Uterus (tissue), 4 donors: Measurements from ENCODE around the gene HSPA14. TPM values are rescaled to one million over a fixed set of nuclear protein-coding genes. Genes with fewer than 3 reads are reported as not detected.

Source experiments
- DNase-seq, 2 donors: peaks; one replicate each; pipeline ENCODE4 v3.0.0-alpha.2; 2019 to 2020
- H3K27ac ChIP-seq, 2 donors: fragments of 200-600 bp; sonication (generic); 1 replicate in 1 of 2; 2 replicates in 1 of 2; pipeline ENCODE4 v1.5.1; 2016 to 2018
- H3K27me3 ChIP-seq, 2 donors: fragments of 200-600 bp; sonication (generic); one replicate each; pipeline ENCODE4 v1.5.1; 2018 to 2019; ENCODE audit warnings: control low read depth in 1 of 2
- H3K36me3 ChIP-seq, 2 donors: fragments of 200-600 bp; sonication (generic); one replicate each; pipeline ENCODE4 v1.5.1; 2019; ENCODE audit warnings: control low read depth in 1 of 2
- H3K4me1 ChIP-seq, 2 donors: fragments of 200-600 bp; sonication (generic); one replicate each; pipeline ENCODE4 v1.5.1; 2018 to 2019; ENCODE audit warnings: control low read depth in 1 of 2
- H3K4me3 ChIP-seq, 2 donors: fragments of 200-600 bp; sonication (generic); 1 replicate in 1 of 2; 2 replicates in 1 of 2; pipeline ENCODE4 v1.5.1; 2018 to 2019; ENCODE audit warnings: mild to moderate bottlenecking in 1 of 2
- H3K9me3 ChIP-seq, 2 donors: fragments of 200-600 bp; sonication (generic); one replicate each; pipeline ENCODE4 v1.5.1; 2019; ENCODE audit warnings: control low read depth in 1 of 2
- POLR2A ChIP-seq, 2 donors: fragments of 450-650 bp; IDR thresholded peaks; one replicate each; pipeline ENCODE4 v1.6.1; 2016; ENCODE audit warnings: antibody characterized with exemption in 2 of 2, mild to moderate bottlenecking in 1 of 2, moderate library complexity in 1 of 2
- intact Hi-C: fragments of 100-400 bp; cut with DNase I; formaldehyde crosslinking; loops from one replicate; pipeline ENCODE4 v1.15.1; 2023; ENCODE audit warnings: low total_unique reads
- total RNA-seq, 4 donors: library from RNA; depleted of rRNA in 3 of 4; stranded (reverse); fragments of >200 nt in 3 of 4; gene quantifications; one replicate each; pipeline versions ENCODE4 v1.1.0 to v1.2.4, GENCODE V29; 2014 to 2023
- TF ChIP-seq, protein P1 (sequence below), 4 experiments: fragments of 200-600 bp in 2 of 4; fragments of 450-650 bp in 2 of 4; sonication (generic) in 2 of 4; IDR thresholded peaks; one replicate each; pipeline ENCODE4 v1.5.1; 2016 to 2019; ENCODE audit warnings: antibody characterized with exemption in 4 of 4, mild to moderate bottlenecking in 2 of 4, moderate library complexity in 1 of 4
- donor health status: DM: yes; HTN: yes; CAD: no.

HSPA14 gene
- total RNA-seq, 4 donors from 2014 or later, result 10.4 to 19.4 (median 13.8) TPM

DNA sequence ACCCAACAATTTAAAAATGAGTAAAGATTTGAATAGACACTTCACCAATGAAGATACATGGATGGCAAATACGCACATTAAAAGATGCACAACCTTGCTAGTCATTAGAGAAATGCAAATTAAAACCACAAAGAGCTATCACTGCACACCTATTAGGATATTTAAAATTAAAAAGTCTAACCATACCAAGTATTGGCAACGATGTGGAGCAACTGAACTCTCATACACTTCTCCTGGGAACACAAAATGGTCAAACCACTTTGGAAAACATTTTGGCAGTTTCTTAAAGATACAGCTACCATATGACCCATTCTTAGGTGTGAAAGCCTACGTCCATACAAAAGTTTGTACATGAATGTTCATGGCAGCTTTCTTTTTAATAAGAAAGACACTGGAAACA lies 79.7 kb downstream of the HSPA14 start:
- intact Hi-C loops, result no loop called here
- no peaks in the 10 kb centered on the region for H3K36me3 ChIP-seq
- TF ChIP-seq POLR2A (IDR thresholded peaks at IDR 0.05), result no peak
- TF ChIP-seq, protein P1, sequence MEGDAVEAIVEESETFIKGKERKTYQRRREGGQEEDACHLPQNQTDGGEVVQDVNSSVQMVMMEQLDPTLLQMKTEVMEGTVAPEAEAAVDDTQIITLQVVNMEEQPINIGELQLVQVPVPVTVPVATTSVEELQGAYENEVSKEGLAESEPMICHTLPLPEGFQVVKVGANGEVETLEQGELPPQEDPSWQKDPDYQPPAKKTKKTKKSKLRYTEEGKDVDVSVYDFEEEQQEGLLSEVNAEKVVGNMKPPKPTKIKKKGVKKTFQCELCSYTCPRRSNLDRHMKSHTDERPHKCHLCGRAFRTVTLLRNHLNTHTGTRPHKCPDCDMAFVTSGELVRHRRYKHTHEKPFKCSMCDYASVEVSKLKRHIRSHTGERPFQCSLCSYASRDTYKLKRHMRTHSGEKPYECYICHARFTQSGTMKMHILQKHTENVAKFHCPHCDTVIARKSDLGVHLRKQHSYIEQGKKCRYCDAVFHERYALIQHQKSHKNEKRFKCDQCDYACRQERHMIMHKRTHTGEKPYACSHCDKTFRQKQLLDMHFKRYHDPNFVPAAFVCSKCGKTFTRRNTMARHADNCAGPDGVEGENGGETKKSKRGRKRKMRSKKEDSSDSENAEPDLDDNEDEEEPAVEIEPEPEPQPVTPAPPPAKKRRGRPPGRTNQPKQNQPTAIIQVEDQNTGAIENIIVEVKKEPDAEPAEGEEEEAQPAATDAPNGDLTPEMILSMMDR (IDR thresholded peaks at IDR 0.05), result no peak

DNA sequence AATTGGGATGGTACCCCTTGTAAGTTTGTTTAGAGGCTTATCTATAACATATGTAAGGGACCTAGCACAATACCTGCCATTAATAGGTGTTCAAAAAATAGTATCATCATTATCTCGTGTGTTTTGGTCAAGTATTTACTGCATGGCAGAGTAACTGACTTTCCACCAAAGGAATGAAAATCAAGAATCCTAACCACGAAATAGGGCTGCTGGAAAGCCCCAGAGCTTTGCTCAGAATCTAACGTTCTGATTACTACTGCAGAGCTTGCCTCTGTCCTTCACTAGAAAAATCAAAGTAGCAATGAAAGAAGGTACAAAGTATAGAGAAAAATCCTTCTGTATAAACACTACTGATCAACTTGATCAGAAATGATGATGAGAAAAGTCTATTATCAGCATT lies 80.9 kb downstream of the HSPA14 start:
- TF ChIP-seq, protein P1 (IDR thresholded peaks at IDR 0.05), result no peak
- TF ChIP-seq POLR2A (IDR thresholded peaks at IDR 0.05), result no peak
- H3K4me1 ChIP-seq, result no peaks in the 10 kb centered on the region
- no peak overlapping the region for H3K4me3 ChIP-seq
- H3K9me3 ChIP-seq, result peaks cover 0 to 14% of the 10 kb centered on the region in 2 donors
- H3K27ac ChIP-seq, result no peak overlapping the region
- H3K27me3 ChIP-seq, result no peaks in the 10 kb centered on the region
- intact Hi-C loops, result no loop called here
- DNase-seq, result no peak
- no peaks in the 10 kb centered on the region for H3K36me3 ChIP-seq

More for the DNA sequence above, 79.7 kb downstream of the HSPA14 start:
- H3K9me3 ChIP-seq, result peaks cover 0 to 14% of the 10 kb centered on the region in 2 donors
- H3K27ac ChIP-seq, result no peak overlapping the region
- H3K4me3 ChIP-seq, result no peak overlapping the region
- no peaks in the 10 kb centered on the region for H3K27me3 ChIP-seq
- DNase-seq, result no peak
- no peaks in the 10 kb centered on the region for H3K4me1 ChIP-seq

Other genes with a start within 250 kb of the HSPA14 start
- 10 to 100 TPM; 24.1 to 69.7 (median 43.2) TPM for gene FAM107B, start 63.4 kb upstream of the HSPA14 start, total RNA-seq
- gene CDNF, start 269 bp upstream of the HSPA14 start, total RNA-seq, result 1 to 10 TPM in 3 of 4 donors, not detected in 1; 2.6 to 9.1 (median 3.8) TPM
- 10 to 100 TPM in 2 of 4 donors, 1 to 10 TPM in 2; 3.2 to 23.2 (median 8.6) TPM for gene MSANTD7, start within 50 bp of the HSPA14 start, total RNA-seq
- 10 to 100 TPM in 2 of 4 donors, 1 to 10 TPM in 2; 7.4 to 41.5 (median 12.2) TPM for gene SUV39H2, start 40.6 kb downstream of the HSPA14 start, total RNA-seq
- 10 to 100 TPM; 10.5 to 22.6 (median 16.6) TPM for gene DCLRE1C, start 115.8 kb downstream of the HSPA14 start, total RNA-seq
- gene MEIG1, start 121.1 kb downstream of the HSPA14 start, total RNA-seq, result not detected
- 1 to 10 TPM in 1 of 4 donors, not detected in 3; 2.2 TPM for gene OLAH, start 205.6 kb downstream of the HSPA14 start, total RNA-seq